22Rv1 (cell line): ENCODE measurements around the gene ZNF469.

ENCODE experiments used
- H3K27ac ChIP-seq: fragments of 450-650 bp; 2 replicates; pipeline ENCODE4 v1.5.1; 2017
- CTCF ChIP-seq: fragments of 450-650 bp; IDR thresholded peaks from 2 replicates; pipeline ENCODE4 v1.5.1; 2017; ENCODE audit warnings: mild to moderate bottlenecking
- ZFX ChIP-seq: fragments of 450-650 bp; IDR thresholded peaks from 2 replicates; pipeline ENCODE4 v1.6.1; 2017; ENCODE audit warnings: antibody characterized with exemption, borderline replicate concordance

The ZNF469 gene

GRCh38 chr16:88349153-88349902 lies 33.4 kb upstream of the ZNF469 start:
- H3K27ac ChIP-seq = no peak overlapping the region
- TF ChIP-seq CTCF = no peak
- TF ChIP-seq ZFX = no peak

GRCh38 chr16:88349903-88350900 lies 32.6 kb upstream of the ZNF469 start:
- H3K27ac ChIP-seq = no peak overlapping the region
- TF ChIP-seq CTCF (no peak), ZFX (no peak)

- H3K27ac ChIP-seq = no peak overlapping the region
- TF ChIP-seq CTCF = no peak
- no peak for TF ChIP-seq ZFX
These were observed 31.8 kb upstream of the ZNF469 start for GRCh38 chr16:88350922-88351321.

GRCh38 chr16:88351491-88352101 lies 31.2 kb upstream of the ZNF469 start:
- no peak overlapping the region for H3K27ac ChIP-seq
- TF ChIP-seq CTCF (no peak), ZFX (no peak)

- no peak overlapping the region for H3K27ac ChIP-seq
- TF ChIP-seq CTCF (no peak), ZFX (no peak)
These were observed 30.2 kb upstream of the ZNF469 start for GRCh38 chr16:88352261-88353200.

GRCh38 chr16:88353232-88353631 lies 29.5 kb upstream of the ZNF469 start:
- H3K27ac ChIP-seq = no peak overlapping the region
- TF ChIP-seq ZFX = no peak
- no peak for TF ChIP-seq CTCF
